Upper lobe of left lung (tissue), 6 donors: ENCODE data around the gene SLCO4C1. TPM values are rescaled to one million over a fixed set of nuclear protein-coding genes. Genes with fewer than 3 reads are reported as not detected.

Experiments
- ATAC-seq, 2 donors: fragments of 200-7000 bp; cut with Tn5 transposase; one replicate each; pipeline ENCODE4 v1.9.1; 2022; ENCODE audit warnings: mild to moderate bottlenecking in 2 of 2, moderate library complexity in 2 of 2; ENCODE audit not compliant: low FRiP score in 2 of 2
- DNase-seq, 2 donors: peaks; one replicate each; pipeline ENCODE4 v3.0.0-alpha.2; 2019 to 2020
- H3K27ac ChIP-seq, 4 donors: fragments of 200-600 bp; sonication (generic); one replicate each; pipeline ENCODE4 v1.5.1; 2016 to 2019
- H3K27me3 ChIP-seq, 4 donors: fragments of 200-600 bp; sonication (generic); one replicate each; pipeline ENCODE4 v1.5.1; 2017 to 2019
- H3K36me3 ChIP-seq, 4 donors: fragments of 200-600 bp; sonication (generic); one replicate each; pipeline ENCODE4 v1.5.1; 2016 to 2019
- H3K4me1 ChIP-seq, 4 donors: fragments of 200-600 bp; sonication (generic); one replicate each; pipeline ENCODE4 v1.5.1; 2018 to 2019
- H3K4me3 ChIP-seq, 4 donors: fragments of 200-600 bp; sonication (generic); one replicate each; pipeline ENCODE4 v1.5.1; 2017 to 2019; ENCODE audit warnings: mild to moderate bottlenecking in 2 of 4, moderate library complexity in 1 of 4
- H3K9me3 ChIP-seq, 4 donors: fragments of 200-600 bp; sonication (generic); one replicate each; pipeline ENCODE4 v1.5.1; 2018 to 2019
- CTCF ChIP-seq, 6 experiments: fragments of 450-650 bp in 4 of 6; fragments of 200-600 bp in 2 of 6; sonication (generic) in 2 of 6; IDR thresholded peaks; one replicate each; pipeline ENCODE4 v1.5.1; 2016 to 2019; ENCODE audit warnings: antibody characterized with exemption in 6 of 6
- EP300 ChIP-seq, 4 donors: sonication (generic); formaldehyde crosslinking; IDR thresholded peaks; one replicate each; pipeline ENCODE4 v1.5.1; 2017; ENCODE audit warnings: antibody characterized with exemption in 4 of 4, control low read depth in 2 of 4
- POLR2A ChIP-seq, 4 donors: fragments of 450-650 bp; IDR thresholded peaks; one replicate each; pipeline ENCODE4 v1.5.1; 2016 to 2017; ENCODE audit warnings: antibody characterized with exemption in 4 of 4, mild to moderate bottlenecking in 2 of 4
- POLR2AphosphoS5 ChIP-seq, 2 donors: sonication (generic); formaldehyde crosslinking; IDR thresholded peaks; one replicate each; pipeline ENCODE4 v1.5.1; 2017; ENCODE audit warnings: antibody characterized with exemption in 2 of 2
- WGBS, 2 donors: methylation state at CpG; one replicate each; pipeline ENCODE4 v1.1.5; 2017 to 2018; 5-methylcytosine and 5-hydroxymethylcytosine counted together
- total RNA-seq, 6 donors: library from RNA; depleted of rRNA in 4 of 6; stranded (reverse); fragments of >200 nt in 4 of 6; gene quantifications; one replicate each; pipeline versions ENCODE4 v1.1.0 to v1.2.1, GENCODE V29; 2016 to 2021
- donor health status: DM: no; HTN: no; CAD: no; lungs with moderate emphysema.
- donor health status: DM: no; HTN: yes; CAD: no; lungs with severe emphysema.

Gene SLCO4C1
- total RNA-seq, 6 donors from 2014 or later, result 5.5 to 47.3 (median 21.3) TPM

GRCh38 chr5:102313912-102314311 lies 17.8 kb upstream of the SLCO4C1 start:
- Histone ChIP-seq H3K27ac (no peak overlapping the region), H3K9me3 (no peaks in the 10 kb centered on the region), H3K36me3 (no peaks in the 10 kb centered on the region), H3K4me1 (peaks cover 0 to 4% (median 0%) of the 10 kb centered on the region in 4 donors), H3K4me3 (no peak overlapping the region), H3K27me3 (no peaks in the 10 kb centered on the region)
- no peak for ATAC-seq
- TF ChIP-seq POLR2AphosphoS5 (IDR thresholded peaks at IDR 0.05) (no peak), CTCF (IDR thresholded peaks at IDR 0.05) (no peak), POLR2A (IDR thresholded peaks at IDR 0.05) (no peak)
- WGBS, 2 donors, result 47 to 83% methylated on average over 2 of the region's 2 CpGs
- DNase-seq, result no peak

GRCh38 chr5:102312586-102313370 lies 16.7 kb upstream of the SLCO4C1 start:
- no peaks in the 10 kb centered on the region for H3K9me3 ChIP-seq
- WGBS, 2 donors, result 84 to 91% methylated on average over 5 of the region's 5 CpGs
- no peak overlapping the region for H3K4me3 ChIP-seq
- ATAC-seq (no peak), DNase-seq (no peak)
- no peaks in the 10 kb centered on the region for H3K27me3 ChIP-seq
- TF ChIP-seq EP300 (IDR thresholded peaks at IDR 0.05), result no peak
- no peak for TF ChIP-seq CTCF (IDR thresholded peaks at IDR 0.05)
- TF ChIP-seq POLR2AphosphoS5 (IDR thresholded peaks at IDR 0.05), result no peak
- no peak for TF ChIP-seq POLR2A (IDR thresholded peaks at IDR 0.05)
- H3K27ac ChIP-seq, result no peak overlapping the region
- no peaks in the 10 kb centered on the region for H3K36me3 ChIP-seq
- H3K4me1 ChIP-seq, result peaks cover 0 to 4% (median 0%) of the 10 kb centered on the region in 4 donors

GRCh38 chr5:102309586-102309985 lies 13.5 kb upstream of the SLCO4C1 start:
- no peaks in the 10 kb centered on the region for H3K9me3 ChIP-seq
- peaks cover 0 to 4% (median 0%) of the 10 kb centered on the region in 4 donors for H3K4me1 ChIP-seq
- no peak overlapping the region for H3K27ac ChIP-seq
- H3K4me3 ChIP-seq, result no peak overlapping the region
- DNase-seq, result no peak
- WGBS, 2 donors, result 91% methylated on average over 3 of the region's 3 CpGs
- H3K27me3 ChIP-seq, result no peaks in the 10 kb centered on the region
- no peaks in the 10 kb centered on the region for H3K36me3 ChIP-seq
- ATAC-seq, result no peak
- no peak for TF ChIP-seq CTCF (IDR thresholded peaks at IDR 0.05)
- no peak for TF ChIP-seq POLR2A (IDR thresholded peaks at IDR 0.05)
- no peak for TF ChIP-seq EP300 (IDR thresholded peaks at IDR 0.05)
- TF ChIP-seq POLR2AphosphoS5 (IDR thresholded peaks at IDR 0.05), result no peak

GRCh38 chr5:102307232-102307631 lies 11.1 kb upstream of the SLCO4C1 start:
- no peak for ATAC-seq
- no peak for DNase-seq
- H3K4me3 ChIP-seq, result no peak overlapping the region
- no peak overlapping the region for H3K27ac ChIP-seq
- no peak for TF ChIP-seq EP300 (IDR thresholded peaks at IDR 0.05)
- TF ChIP-seq CTCF (IDR thresholded peaks at IDR 0.05), result no peak
- TF ChIP-seq POLR2A (IDR thresholded peaks at IDR 0.05), result no peak
- TF ChIP-seq POLR2AphosphoS5 (IDR thresholded peaks at IDR 0.05), result no peak
- no peaks in the 10 kb centered on the region for H3K36me3 ChIP-seq
- no peaks in the 10 kb centered on the region for H3K9me3 ChIP-seq
- no peaks in the 10 kb centered on the region for H3K27me3 ChIP-seq
- no peaks in the 10 kb centered on the region for H3K4me1 ChIP-seq

- H3K4me3 ChIP-seq, result no peak overlapping the region
- 48 to 53% methylated on average over 2 of the region's 2 CpGs for WGBS, 2 donors
- no peak for DNase-seq
Measured at GRCh38 chr5:102306121-102306520, 10.0 kb upstream of the SLCO4C1 start.

More at GRCh38 chr5:102306121-102306520, 10.0 kb upstream of the SLCO4C1 start:
- no peaks in the 10 kb centered on the region for H3K27me3 ChIP-seq
- no peak for TF ChIP-seq POLR2AphosphoS5 (IDR thresholded peaks at IDR 0.05)
- TF ChIP-seq EP300 (IDR thresholded peaks at IDR 0.05), result no peak
- TF ChIP-seq POLR2A (IDR thresholded peaks at IDR 0.05), result no peak
- TF ChIP-seq CTCF (IDR thresholded peaks at IDR 0.05), result no peak
- H3K9me3 ChIP-seq, result no peaks in the 10 kb centered on the region
- ATAC-seq, result no peak
- no peaks in the 10 kb centered on the region for H3K4me1 ChIP-seq
- H3K27ac ChIP-seq, result no peak overlapping the region
- H3K36me3 ChIP-seq, result no peaks in the 10 kb centered on the region
